HG03280 (cell line): Measurements from ENCODE around the gene CD93.

Source experiments
- ATAC-seq: cut with Tn5 transposase; IDR thresholded peaks from one replicate; pipeline ENCODE4 v1.9.1; 2021; ENCODE audit warnings: mild to moderate bottlenecking, moderate library complexity; ENCODE audit not compliant: unreplicated experiment

Gene CD93

GRCh38 chr20:23084282-23084844, 1.8 kb downstream of the CD93 start:
- no peak for ATAC-seq

GRCh38 chr20:23083553-23084220, 2.4 kb downstream of the CD93 start:
- ATAC-seq, result no peak

- no peak for ATAC-seq
Measured at GRCh38 chr20:23082846-23083552, 3.1 kb downstream of the CD93 start.

- ATAC-seq, result no peak
Measured at GRCh38 chr20:23081263-23081819, 4.8 kb downstream of the CD93 start.

GRCh38 chr20:23080521-23080920, 5.6 kb downstream of the CD93 start:
- no peak for ATAC-seq

GRCh38 chr20:23079926-23080325, 6.2 kb downstream of the CD93 start:
- ATAC-seq, result no peak

GRCh38 chr20:23079016-23079351, 7.1 kb downstream of the CD93 start:
- ATAC-seq, result no peak

- no peak for ATAC-seq
Measured at GRCh38 chr20:23078351-23079015, 7.6 kb downstream of the CD93 start.

GRCh38 chr20:23077277-23077676, 8.8 kb downstream of the CD93 start:
- ATAC-seq, result no peak

- ATAC-seq, result no peak
Measured at GRCh38 chr20:23074052-23074451, 12.1 kb downstream of the CD93 start.

- no peak for ATAC-seq
Measured at GRCh38 chr20:23072892-23073586, 13.1 kb downstream of the CD93 start.

GRCh38 chr20:23071996-23072395, 14.1 kb downstream of the CD93 start:
- no peak for ATAC-seq

GRCh38 chr20:23071398-23071797, 14.7 kb downstream of the CD93 start:
- ATAC-seq, result no peak

- ATAC-seq, result no peak
Measured at GRCh38 chr20:23069108-23069507, 17.0 kb downstream of the CD93 start.

GRCh38 chr20:23068283-23068682, 17.8 kb downstream of the CD93 start:
- ATAC-seq, result no peak

- ATAC-seq, result no peak
Measured at GRCh38 chr20:23066772-23067171, 19.4 kb downstream of the CD93 start.

- ATAC-seq, result no peak
Measured at GRCh38 chr20:23065266-23066201, 20.6 kb downstream of the CD93 start.

GRCh38 chr20:23063581-23063980, 22.5 kb downstream of the CD93 start:
- no peak for ATAC-seq

- ATAC-seq, result no peak
Measured at GRCh38 chr20:23063168-23063567, 23.0 kb downstream of the CD93 start.

GRCh38 chr20:23062632-23063031, 23.5 kb downstream of the CD93 start:
- ATAC-seq, result no peak
